NCI-H146 treated with DMSO at 0.1 percent for 48 hours (cell line): ENCODE measurements around the gene ALKBH7.
"Not testable (repeated sequence)": the region's sequence is repeated elsewhere in the genome, so short reads cannot be mapped to it uniquely, and the experiment has no call there.

Source experiments
- DNase-seq: peaks from one replicate; lab custom pipeline; 2025; ENCODE audit not compliant: unreplicated experiment; lab: John Stamatoyannopoulos, UW

Gene ALKBH7

GRCh38 chr19:6372594-6373095, at the start of gene ALKBH7:
ALKBH7 (plus strand) TSS chr19:6372794; CDS start chr19:6372821, 27 bp downstream.
- DNase-seq, result peak; percentile 94

DNA sequence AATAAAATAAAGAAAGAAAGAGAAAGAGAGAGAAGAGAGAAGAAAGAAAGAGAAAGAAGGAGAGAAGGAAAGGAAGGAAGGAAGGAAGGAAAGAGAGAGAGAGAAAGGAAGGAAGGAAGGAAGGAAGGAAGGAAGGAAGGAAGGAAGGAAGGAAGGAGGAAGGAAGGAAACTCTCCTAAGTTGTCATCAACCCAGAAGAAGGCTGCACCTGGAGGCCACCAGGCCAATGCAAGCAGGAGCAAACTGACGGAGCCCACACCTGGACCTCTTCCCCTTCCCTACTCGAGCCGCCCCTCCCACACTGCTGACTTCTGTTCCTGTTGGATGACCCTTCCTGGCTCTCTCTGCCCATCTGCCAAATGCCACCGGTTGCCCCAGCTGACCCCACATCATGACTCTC, 47.8 kb upstream of the ALKBH7 start:
- DNase-seq, result no peak

DNA sequence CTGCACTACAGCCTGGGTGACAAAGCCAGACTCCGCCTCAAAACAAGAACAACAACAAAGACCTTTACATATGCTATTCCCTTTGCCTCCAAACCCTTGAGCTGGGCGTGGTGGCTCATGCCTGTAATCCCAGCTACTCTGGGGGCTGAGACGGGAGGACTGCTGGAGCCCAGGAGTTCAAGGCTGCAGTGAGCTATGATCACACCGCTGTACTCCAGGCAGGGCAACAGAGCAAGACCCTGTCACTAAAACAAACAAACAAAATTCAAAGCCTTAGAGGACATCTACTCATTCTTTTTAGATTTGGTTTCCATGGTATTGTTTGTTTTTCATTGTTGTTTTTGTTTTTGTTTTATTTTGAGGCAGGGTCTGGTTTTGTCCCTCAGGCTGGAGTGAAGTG, 47.0 kb upstream of the ALKBH7 start:
- no peak for DNase-seq

- DNase-seq, result no peak
Measured at GRCh38 chr19:6326815-6327214, 45.8 kb upstream of the ALKBH7 start.

GRCh38 chr19:6333439-6333838, 39.2 kb upstream of the ALKBH7 start, which contains the start of gene ACER1:
ACER1 (minus strand) TSS chr19:6333612; CDS start chr19:6333551, 61 bp downstream.
- no peak for DNase-seq

- DNase-seq, result no peak
Measured at GRCh38 chr19:6334490-6335285, 37.9 kb upstream of the ALKBH7 start.

DNA sequence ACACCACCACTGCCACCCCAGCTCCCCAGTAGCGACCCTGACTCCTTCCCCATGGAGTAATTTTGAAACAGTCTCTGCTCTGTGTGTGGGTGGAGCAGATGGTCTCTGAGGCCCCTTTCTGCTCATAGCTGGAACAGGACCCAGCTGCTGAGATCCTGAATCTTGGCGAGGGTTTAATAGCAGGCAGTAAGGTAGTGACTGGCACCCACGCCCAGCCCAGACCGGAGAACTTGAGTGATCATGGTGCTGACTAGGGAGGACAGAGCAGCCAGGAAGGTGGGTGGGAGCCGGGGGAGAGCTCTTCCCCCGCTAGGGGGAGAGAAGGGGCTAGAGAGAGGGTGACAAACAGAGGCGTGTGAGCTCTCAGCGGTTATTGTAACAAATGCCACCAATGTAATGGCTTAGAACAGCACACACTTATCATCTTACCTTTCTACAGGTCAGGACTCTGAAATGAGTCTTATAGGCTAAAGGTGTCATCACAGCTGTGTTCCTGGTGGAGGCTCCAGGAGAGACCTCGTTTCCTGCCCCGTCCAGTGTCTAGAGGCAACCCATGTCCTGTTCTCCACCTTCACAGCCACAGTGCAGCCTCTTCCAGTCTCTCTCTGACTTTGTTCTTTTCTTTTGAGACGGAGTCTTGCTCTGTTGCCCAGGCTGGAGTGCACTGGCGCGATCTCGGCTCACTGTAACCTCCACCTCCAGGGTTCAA, 31.9 kb upstream of the ALKBH7 start:
- no peak for DNase-seq

GRCh38 chr19:6343462-6343861, 29.1 kb upstream of the ALKBH7 start:
- DNase-seq, result no peak

DNA sequence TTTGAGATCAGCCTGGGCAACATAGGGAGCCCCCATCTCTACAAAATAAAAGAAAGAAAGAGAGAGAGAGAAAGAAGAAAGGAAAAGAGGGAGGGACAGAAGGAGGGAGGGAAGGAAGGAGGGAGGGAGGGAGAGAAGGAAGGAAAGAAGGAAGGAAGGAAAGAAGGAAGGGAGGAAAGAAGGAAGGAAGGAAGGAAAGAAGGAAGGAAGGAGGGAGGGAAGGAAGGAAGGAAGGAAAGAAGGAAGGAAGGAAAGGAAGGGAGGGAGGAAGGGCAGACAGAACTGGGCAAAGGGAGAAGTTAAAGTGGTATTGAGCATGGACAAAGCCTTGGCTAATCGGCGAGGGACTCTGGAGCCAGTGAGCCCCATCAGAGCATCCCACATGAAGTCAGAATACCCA, 23.3 kb upstream of the ALKBH7 start:
- DNase-seq, result not testable (repeated sequence)

GRCh38 chr19:6350688-6351087, 21.9 kb upstream of the ALKBH7 start:
- no peak for DNase-seq

- no peak for DNase-seq
Measured at GRCh38 chr19:6352381-6353165, 20.0 kb upstream of the ALKBH7 start.

DNA sequence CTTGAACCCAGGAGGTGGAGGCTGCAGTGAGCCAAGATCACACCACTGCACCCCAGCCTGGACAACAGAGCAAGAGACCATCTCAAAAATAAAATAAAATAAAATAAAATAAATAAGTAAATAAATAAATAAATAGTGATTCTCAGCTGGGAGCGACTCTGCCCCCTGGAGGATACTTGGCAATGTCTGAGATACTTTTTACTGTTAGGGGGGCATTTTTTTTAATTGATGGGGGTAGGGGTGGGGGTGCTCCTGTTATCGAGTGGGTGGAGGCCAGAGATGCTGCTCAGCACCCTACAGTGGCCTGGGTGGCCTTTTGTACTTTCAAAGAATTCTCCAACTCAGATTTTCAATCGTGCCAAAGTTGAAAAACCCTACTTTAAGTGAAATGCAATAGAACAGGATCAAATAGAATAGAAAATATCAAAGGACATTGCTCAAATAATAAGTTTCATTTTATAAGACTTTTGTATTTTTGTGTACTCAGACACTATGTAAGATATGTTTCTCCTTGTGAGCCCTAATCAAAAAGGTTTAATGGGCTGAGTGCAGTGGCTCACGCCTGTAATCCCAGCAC, 18.4 kb upstream of the ALKBH7 start:
- DNase-seq, result no peak

DNA sequence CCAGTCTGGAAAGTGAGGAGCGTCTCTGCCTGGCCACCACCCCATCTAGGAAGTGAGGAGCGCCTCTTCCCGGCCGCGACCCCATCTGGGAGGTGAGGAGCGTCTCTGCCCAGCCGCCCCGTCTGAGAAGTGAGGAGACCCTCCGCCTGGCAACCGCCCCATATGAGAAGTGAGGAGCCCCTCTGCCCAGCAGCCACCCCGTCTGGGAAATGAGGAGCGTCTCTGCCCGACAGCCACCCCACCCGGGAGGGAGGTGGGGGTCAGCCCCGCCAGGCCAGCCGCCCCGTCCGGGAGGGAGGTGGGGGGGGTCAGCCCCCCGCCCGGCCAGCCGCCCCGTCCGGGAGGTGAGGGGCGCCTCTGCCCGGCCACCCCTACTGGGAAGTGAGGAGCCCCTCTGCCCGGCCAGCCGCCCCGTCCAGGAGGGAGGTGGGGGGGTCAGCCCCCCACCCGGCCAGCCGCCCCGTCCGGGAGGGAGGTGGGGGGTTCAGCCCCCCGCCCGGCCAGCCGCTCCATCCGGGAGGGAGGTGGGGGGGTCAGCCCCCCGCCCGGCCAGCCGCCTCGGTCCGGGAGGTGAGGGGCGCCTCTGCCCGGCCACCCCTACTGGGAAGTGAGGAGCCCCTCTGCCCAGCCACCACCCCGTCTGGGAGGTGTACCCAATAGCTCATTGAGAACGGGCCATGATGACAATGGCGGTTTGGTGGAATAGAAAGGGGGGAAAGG, 17.1 kb upstream of the ALKBH7 start:
- DNase-seq, result not testable (repeated sequence)

GRCh38 chr19:6357174-6357573, 15.4 kb upstream of the ALKBH7 start:
- DNase-seq, result no peak

GRCh38 chr19:6358003-6358402, 14.6 kb upstream of the ALKBH7 start:
- no peak for DNase-seq

GRCh38 chr19:6359568-6360341, 12.8 kb upstream of the ALKBH7 start:
- DNase-seq, result no peak

DNA sequence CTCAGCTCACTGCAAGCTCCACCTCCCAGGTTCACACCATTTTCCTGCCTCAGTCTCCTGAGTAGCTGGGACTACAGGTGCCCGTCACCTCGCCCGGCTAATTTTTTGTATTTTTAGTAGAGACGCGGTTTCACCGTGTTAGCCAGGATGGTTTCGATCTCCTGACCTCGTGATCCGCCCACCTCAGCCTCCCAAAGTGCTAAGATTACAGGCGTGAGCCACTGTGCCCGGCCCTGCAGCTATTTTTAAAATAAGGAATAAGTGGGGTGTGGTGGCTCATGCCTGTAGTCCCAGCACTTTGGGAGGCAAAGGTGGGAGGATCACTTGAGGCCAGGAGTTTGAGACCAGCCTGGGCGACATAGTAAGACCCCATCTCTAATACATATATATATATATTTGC, 12.1 kb upstream of the ALKBH7 start:
- DNase-seq, result not testable (repeated sequence)

DNA sequence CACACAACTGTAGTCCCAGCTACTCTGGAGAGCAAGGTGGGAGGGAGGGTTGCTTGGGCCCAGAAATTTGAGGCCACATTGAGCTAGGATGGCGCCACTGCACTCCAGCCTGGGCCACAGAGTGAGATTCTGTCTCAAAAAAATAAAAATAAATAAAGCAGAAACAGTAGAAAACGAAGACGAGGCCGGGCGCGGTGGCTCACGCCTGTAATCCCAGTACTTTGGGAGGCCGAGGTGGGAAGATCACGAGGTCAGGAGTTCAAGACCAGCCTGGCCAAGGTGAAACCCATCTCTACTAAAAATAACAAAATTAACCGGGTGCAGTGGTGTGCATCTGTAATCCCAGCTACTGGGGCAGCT, 11.8 kb upstream of the ALKBH7 start:
- DNase-seq, result not testable (repeated sequence)

DNA sequence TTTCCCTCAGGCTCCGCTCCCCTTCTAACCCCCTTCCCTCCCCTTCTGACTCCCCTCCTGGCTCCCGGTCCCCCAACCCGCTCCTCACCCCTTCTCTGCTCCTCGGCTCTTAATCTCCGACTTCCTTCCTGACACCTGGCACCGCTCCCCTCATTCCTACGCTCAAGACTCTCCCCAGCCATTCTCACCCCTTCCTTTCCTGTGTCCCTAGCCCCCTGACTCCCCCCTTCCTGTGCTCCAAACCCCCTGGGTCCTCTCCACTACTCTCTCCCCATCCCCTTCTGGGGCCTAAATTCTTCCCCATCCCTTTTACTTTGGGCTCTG, 10.6 kb upstream of the ALKBH7 start:
- no peak for DNase-seq

- DNase-seq, result no peak
Measured at GRCh38 chr19:6362351-6362801, 10.2 kb upstream of the ALKBH7 start.
